Ishikawa (cell line): ENCODE results near the gene TGFBI.

Experiments
- CEBPB ChIP-seq: IDR thresholded peaks from 2 replicates; pipeline ENCODE4 v1.6.1; 2012
- CREB1 ChIP-seq: IDR thresholded peaks from 2 replicates; pipeline ENCODE4 v1.6.1; 2012; ENCODE audit warnings: low read depth
- EP300 ChIP-seq: IDR thresholded peaks from 2 replicates; pipeline ENCODE4 v1.6.1; 2012; ENCODE audit warnings: borderline replicate concordance
- FOXM1 ChIP-seq: IDR thresholded peaks from 2 replicates; pipeline ENCODE4 v1.6.1; 2012; ENCODE audit warnings: low read depth, borderline replicate concordance
- NFIC ChIP-seq: IDR thresholded peaks from 2 replicates; pipeline ENCODE4 v1.6.1; 2012
- RAD21 ChIP-seq: IDR thresholded peaks from 2 replicates; pipeline ENCODE4 v1.6.1; 2012; ENCODE audit warnings: low read depth
- TAF1 ChIP-seq: IDR thresholded peaks from 2 replicates; pipeline ENCODE4 v1.6.1; 2012; ENCODE audit warnings: low read depth, mild to moderate bottlenecking
- TCF12 ChIP-seq: IDR thresholded peaks from 2 replicates; pipeline ENCODE4 v1.6.1; 2012; ENCODE audit warnings: low read depth
- TEAD4 ChIP-seq: IDR thresholded peaks from 2 replicates; pipeline ENCODE4 v1.6.1; 2012
- YY1 ChIP-seq: IDR thresholded peaks from 2 replicates; pipeline ENCODE4 v1.6.1; 2012; ENCODE audit warnings: low read depth
- ZBTB7A ChIP-seq: IDR thresholded peaks from 2 replicates; pipeline ENCODE4 v1.6.1; 2012; ENCODE audit warnings: low read depth
- TF ChIP-seq, protein P1 (sequence below): IDR thresholded peaks from 2 replicates; pipeline ENCODE4 v1.6.1; 2012
- TF ChIP-seq, protein P2 (sequence below): IDR thresholded peaks from 2 replicates; pipeline ENCODE4 v1.6.1; 2012; ENCODE audit warnings: low read depth, mild to moderate bottlenecking
- TF ChIP-seq, protein P3 (sequence below): IDR thresholded peaks from 2 replicates; pipeline ENCODE4 v1.6.1; 2012

TGFBI gene

DNA sequence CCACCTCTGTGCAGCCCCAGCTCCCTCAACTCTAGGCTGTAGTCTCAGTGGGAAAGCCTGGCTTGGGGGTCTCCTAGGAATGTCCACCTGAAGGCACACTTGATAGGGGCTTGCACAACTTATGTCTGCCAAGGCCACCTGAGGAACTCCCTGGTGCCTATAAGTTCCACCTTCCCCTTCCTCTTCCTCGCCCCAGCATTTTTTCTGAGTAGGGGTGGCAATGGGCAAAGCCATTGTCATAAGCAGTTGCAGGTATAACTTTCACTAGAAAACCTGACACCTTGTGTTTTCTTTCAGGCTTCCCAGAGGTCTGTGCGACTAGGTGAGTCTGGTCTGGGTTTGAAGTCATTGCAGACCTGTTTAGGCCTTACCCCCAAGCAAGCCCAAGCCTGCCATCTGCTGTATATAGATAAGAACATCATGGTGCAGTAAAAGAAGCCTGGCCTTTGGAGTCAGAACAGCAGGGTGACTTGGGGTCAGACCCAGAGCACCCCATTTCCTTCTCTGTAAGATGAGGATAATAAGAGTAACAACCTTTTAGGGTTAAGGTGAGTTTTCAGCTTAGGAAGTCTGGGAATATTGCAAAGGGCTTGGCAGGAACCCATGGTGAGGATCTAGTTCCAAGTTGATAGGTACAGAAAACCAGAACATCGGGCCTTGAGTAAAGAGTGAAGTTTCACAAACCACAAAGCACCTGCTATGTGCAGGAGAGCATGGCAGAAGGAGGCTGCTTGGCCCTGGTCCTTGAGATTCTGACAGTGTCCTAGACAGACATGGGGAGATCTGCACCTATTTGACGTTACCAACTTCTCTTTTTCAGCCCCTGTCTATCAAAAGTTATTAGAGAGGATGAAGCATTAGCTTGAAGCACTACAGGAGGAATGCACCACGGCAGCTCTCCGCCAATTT is 33.8 kb downstream of the TGFBI start:
- TF ChIP-seq, protein P1, sequence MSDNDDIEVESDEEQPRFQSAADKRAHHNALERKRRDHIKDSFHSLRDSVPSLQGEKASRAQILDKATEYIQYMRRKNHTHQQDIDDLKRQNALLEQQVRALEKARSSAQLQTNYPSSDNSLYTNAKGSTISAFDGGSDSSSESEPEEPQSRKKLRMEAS, result no peak
- TF ChIP-seq, protein P2, sequence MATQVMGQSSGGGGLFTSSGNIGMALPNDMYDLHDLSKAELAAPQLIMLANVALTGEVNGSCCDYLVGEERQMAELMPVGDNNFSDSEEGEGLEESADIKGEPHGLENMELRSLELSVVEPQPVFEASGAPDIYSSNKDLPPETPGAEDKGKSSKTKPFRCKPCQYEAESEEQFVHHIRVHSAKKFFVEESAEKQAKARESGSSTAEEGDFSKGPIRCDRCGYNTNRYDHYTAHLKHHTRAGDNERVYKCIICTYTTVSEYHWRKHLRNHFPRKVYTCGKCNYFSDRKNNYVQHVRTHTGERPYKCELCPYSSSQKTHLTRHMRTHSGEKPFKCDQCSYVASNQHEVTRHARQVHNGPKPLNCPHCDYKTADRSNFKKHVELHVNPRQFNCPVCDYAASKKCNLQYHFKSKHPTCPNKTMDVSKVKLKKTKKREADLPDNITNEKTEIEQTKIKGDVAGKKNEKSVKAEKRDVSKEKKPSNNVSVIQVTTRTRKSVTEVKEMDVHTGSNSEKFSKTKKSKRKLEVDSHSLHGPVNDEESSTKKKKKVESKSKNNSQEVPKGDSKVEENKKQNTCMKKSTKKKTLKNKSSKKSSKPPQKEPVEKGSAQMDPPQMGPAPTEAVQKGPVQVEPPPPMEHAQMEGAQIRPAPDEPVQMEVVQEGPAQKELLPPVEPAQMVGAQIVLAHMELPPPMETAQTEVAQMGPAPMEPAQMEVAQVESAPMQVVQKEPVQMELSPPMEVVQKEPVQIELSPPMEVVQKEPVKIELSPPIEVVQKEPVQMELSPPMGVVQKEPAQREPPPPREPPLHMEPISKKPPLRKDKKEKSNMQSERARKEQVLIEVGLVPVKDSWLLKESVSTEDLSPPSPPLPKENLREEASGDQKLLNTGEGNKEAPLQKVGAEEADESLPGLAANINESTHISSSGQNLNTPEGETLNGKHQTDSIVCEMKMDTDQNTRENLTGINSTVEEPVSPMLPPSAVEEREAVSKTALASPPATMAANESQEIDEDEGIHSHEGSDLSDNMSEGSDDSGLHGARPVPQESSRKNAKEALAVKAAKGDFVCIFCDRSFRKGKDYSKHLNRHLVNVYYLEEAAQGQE, result no peak
- TF ChIP-seq TAF1 (no peak), NFIC (no peak), RAD21 (peak; percentile 90)

DNA sequence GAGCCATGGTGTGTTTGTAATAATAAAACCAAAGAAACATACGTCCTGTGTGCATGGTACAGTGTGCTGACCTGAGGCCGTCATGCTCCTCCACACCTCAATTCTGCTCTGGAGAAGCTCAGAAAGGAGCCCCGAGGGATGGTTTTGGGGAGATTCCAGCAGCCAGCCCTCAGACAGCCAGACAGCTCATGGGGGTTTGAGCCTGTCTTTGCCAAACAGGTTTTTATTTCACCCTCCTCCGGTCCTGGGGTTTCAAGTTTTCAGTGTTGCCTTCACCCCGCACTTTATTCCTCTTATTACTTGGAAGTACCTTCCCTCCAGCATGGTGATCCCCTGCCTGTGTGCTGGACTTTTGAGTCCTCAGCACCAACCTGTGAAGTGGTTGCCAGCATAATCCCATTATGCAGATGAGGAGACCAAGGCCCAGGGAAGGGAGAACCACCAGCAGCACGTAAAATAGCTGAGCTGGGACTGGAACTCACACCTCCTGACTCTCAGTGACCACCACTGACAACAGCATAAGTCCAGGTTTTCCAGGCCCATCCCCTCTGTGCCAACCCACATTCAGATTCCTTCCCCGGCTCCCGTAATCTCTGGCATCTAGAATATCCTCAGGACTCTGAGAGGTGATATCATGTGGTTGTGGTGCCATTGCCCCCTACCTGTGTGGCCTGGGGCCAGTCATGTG is 35.1 kb downstream of the TGFBI start:
- TF ChIP-seq, protein P2, result no peak
- TF ChIP-seq RAD21, result no peak
- no peak for TF ChIP-seq FOXM1
- TF ChIP-seq EP300, result no peak
- TF ChIP-seq TAF1, result no peak
- TF ChIP-seq TEAD4, result no peak
- TF ChIP-seq, protein P3, sequence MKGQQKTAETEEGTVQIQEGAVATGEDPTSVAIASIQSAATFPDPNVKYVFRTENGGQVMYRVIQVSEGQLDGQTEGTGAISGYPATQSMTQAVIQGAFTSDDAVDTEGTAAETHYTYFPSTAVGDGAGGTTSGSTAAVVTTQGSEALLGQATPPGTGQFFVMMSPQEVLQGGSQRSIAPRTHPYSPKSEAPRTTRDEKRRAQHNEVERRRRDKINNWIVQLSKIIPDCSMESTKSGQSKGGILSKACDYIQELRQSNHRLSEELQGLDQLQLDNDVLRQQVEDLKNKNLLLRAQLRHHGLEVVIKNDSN, result no peak
- no peak for TF ChIP-seq YY1
- TF ChIP-seq TCF12, result no peak
- no peak for TF ChIP-seq ZBTB7A

DNA sequence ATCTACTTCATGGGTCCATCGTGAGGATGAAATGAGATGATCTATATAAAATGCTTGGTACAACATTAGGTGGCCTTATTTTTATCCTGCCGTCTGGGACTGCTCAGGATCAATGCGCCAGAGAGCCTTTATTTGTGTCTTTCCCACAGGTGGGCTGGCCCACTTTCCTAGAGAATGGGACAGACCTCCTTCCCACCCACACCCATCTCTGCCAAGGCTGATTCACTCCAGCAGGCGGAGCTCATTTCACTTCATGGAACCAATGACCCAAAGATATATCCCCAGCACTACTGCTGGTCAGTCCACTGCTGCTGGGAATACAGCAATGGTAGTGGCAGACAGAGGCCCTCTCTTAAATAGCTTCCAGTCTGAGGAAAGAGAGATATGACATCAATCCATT is 35.7 kb downstream of the TGFBI start:
- TF ChIP-seq EP300 (no peak), RAD21 (no peak), CREB1 (no peak), TCF12 (no peak), TEAD4 (no peak), FOXM1 (no peak), YY1 (no peak), ZBTB7A (no peak), CEBPB (no peak), NFIC (no peak)
- TF ChIP-seq, protein P3, result no peak

DNA sequence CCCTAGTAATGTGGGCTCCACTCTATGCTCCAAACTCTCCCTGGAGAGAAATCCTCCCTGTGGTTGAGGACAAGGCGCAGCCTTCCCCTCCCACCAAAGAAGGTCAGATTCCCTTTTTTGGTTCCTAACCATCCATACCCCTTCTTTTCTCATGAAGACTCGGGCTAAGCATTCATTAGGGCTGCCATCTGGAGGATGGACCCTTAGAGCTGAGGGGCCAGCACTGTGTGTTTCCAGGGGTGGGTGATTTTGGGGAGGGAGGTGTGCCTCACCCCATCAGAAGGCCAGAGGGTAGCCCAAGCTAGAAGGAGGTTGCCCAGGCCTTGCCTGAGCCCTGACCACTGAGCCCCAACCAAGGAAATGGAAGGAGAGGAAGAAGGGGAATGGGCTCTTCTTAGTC is 36.8 kb downstream of the TGFBI start:
- TF ChIP-seq NFIC, result no peak
- no peak for TF ChIP-seq EP300
- TF ChIP-seq ZBTB7A, result no peak
- no peak for TF ChIP-seq RAD21
- TF ChIP-seq, protein P3, result no peak
- TF ChIP-seq TEAD4, result no peak
- TF ChIP-seq, protein P1, result no peak
- no peak for TF ChIP-seq CEBPB
- no peak for TF ChIP-seq FOXM1
- TF ChIP-seq YY1, result no peak
- no peak for TF ChIP-seq TAF1

DNA sequence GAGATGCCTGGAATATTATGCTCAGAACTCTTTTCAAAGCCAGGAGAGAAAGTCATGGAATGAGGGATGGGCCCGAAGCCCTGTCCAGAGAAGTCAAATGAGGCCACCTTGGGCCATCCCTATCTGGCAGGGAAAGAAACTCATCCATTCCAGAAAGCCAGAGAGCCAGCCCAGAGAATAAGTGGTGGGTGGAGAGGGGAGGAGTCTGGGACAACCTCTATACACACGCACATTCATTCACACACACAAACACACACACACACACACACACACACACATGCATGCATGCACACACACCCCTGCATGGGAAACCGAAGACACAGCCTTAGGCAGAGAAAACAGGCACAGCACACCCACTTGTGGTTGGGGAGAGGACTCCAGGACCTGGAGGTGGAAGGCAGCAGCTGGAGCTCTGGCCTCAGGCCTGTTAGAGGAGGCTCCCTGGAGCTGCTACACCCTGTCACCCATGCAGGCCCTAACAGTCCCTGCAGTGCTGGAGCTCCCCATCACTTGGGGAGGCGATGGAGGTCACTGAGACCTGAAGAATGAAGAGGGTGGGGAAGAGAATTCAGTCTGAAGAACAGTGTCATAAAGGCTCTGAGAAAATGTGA is 38.0 kb downstream of the TGFBI start:
- no peak for TF ChIP-seq TEAD4
- TF ChIP-seq, protein P2, result no peak
- TF ChIP-seq ZBTB7A, result no peak
- no peak for TF ChIP-seq TAF1
- no peak for TF ChIP-seq RAD21
- TF ChIP-seq TCF12, result no peak
